K562 (cell line): ENCODE data around the gene VPS41. TPM values are rescaled to one million over a fixed set of nuclear protein-coding genes. Genes with fewer than 3 reads are reported as not detected.

Experiments
- ATAC-seq: fragments of 200-7000 bp; cut with Tn5 transposase; 3 replicates; pipeline ENCODE4 v1.9.1; 2020; ENCODE audit warnings: moderate library complexity
- BruUV-seq: library from RNA; stranded (reverse); fragments of 400-500 nt; replicated peaks from 2 replicates; lab custom pipeline; 2021; lab: Mats Ljungman, UMichigan
- CTCF ChIA-PET: fragments of 300-600 bp; formaldehyde crosslinking; extraction: SDS; loops from one replicate; lab custom pipeline; 2021; ENCODE audit warnings: low intra/inter-chr PET ratio; lab: Yijun Ruan, JAX
- POLR2A ChIA-PET: fragments of 300-600, 350-650 bp; sonication (Branson Sonifier 250); formaldehyde crosslinking; extraction: SDS; loops from one replicate; lab custom pipeline; 2021; ENCODE audit warnings: antibody characterized with exemption, inconsistent platforms; lab: Yijun Ruan, JAX
- DNase-seq, 4 experiments: peaks; one replicate each; pipeline versions ENCODE4 v3.0.0 to v3.0.0-alpha.2; 2011 to 2018; ENCODE audit warnings: low spot score in 3 of 4, mixed read lengths in 3 of 4; ENCODE audit errors: extremely low read depth in 1 of 4
- FAIRE-seq: peaks from 2 replicates; lab custom pipeline; 2011; peaks lifted over from hg19 to GRCh38; lab: Jason Lieb, UNC
- H2AFZ ChIP-seq: 2 replicates; pipeline ENCODE4 v1.6.0; 2011; ENCODE audit warnings: low read depth, low read length, control low read depth, inconsistent platforms
- H3K27ac ChIP-seq: fragments of 200-600 bp; 3 replicates; pipeline ENCODE4 v1.8.0; 2011; ENCODE audit warnings: low read depth, mild to moderate bottlenecking, control low read depth, inconsistent platforms, low read length, moderate library complexity, mixed read lengths; ENCODE audit errors: extremely low read depth
- H3K27me3 ChIP-seq, 2 experiments: fragments of 300-600 bp in 1 of 2; 2 replicates in 1 of 2; 3 replicates in 1 of 2; pipeline versions ENCODE4 v1.6.0 to v1.8.0; 2011; ENCODE audit warnings: inconsistent platforms in 2 of 2, low read length in 2 of 2, mild to moderate bottlenecking in 1 of 2, mixed read lengths in 1 of 2, moderate library complexity in 1 of 2; ENCODE audit not compliant: control insufficient read depth in 2 of 2, insufficient read depth in 2 of 2
- H3K36me3 ChIP-seq: fragments of 300-600 bp; 3 replicates; pipeline ENCODE4 v1.8.0; 2011; ENCODE audit warnings: mild to moderate bottlenecking, low read length, inconsistent platforms; ENCODE audit not compliant: control insufficient read depth, insufficient read depth
- H3K4me1 ChIP-seq, 2 experiments: fragments of 200-600 bp in 1 of 2; replicated peaks in 1 of 2; 2 replicates in 1 of 2; 3 replicates in 1 of 2; pipeline versions ENCODE4 v1.5.1 to v1.8.0; 2011; ENCODE audit warnings: inconsistent platforms in 2 of 2, low read length in 2 of 2, mild to moderate bottlenecking in 1 of 2, mixed read lengths in 1 of 2, moderate library complexity in 1 of 2; ENCODE audit not compliant: control insufficient read depth in 2 of 2, insufficient read depth in 2 of 2
- H3K4me2 ChIP-seq: 2 replicates; pipeline ENCODE4 v1.6.1; 2011; ENCODE audit warnings: low read length, control low read depth, inconsistent platforms, mixed read lengths; ENCODE audit not compliant: insufficient read depth
- H3K4me3 ChIP-seq: fragments of 200-600 bp; sonication (generic), shearing (Covaris generic); 2 replicates; pipeline ENCODE4 v1.5.1; 2016; ENCODE audit warnings: control low read depth, inconsistent platforms
- H3K79me2 ChIP-seq: fragments of 200-600 bp; 3 replicates; pipeline ENCODE4 v1.8.0; 2011; ENCODE audit warnings: low read length, inconsistent platforms; ENCODE audit not compliant: control insufficient read depth, insufficient read depth
- H3K9ac ChIP-seq, 2 experiments: 2 replicates each; pipeline versions ENCODE4 v1.6.0 to v1.6.1; 2011; ENCODE audit warnings: low read depth in 2 of 2, low read length in 2 of 2, control low read depth in 1 of 2, inconsistent platforms in 1 of 2, mild to moderate bottlenecking in 1 of 2, mixed read lengths in 1 of 2; ENCODE audit not compliant: insufficient read depth in 1 of 2
- H3K9me1 ChIP-seq: one replicate; pipeline ENCODE4 v1.6.0; 2011; ENCODE audit warnings: inconsistent platforms, mild to moderate bottlenecking, low read length, moderate library complexity; ENCODE audit not compliant: control insufficient read depth, insufficient read depth
- H3K9me3 ChIP-seq: replicated peaks from 2 replicates; pipeline ENCODE4 v1.5.1; 2011; ENCODE audit warnings: low read depth, low read length, inconsistent platforms; ENCODE audit not compliant: control insufficient read depth, insufficient read depth
- H4K20me1 ChIP-seq: replicated peaks from 2 replicates; pipeline ENCODE4 v1.6.1; 2011; ENCODE audit warnings: low read length, inconsistent platforms, mixed read lengths; ENCODE audit not compliant: control insufficient read depth, insufficient read depth
- AFF1 ChIP-seq, 2 experiments: fragments of 450-650 bp; IDR thresholded peaks; 2 replicates each; pipeline ENCODE4 v1.6.1; 2018; ENCODE audit warnings: mild to moderate bottlenecking in 2 of 2, low read depth in 1 of 2; ENCODE audit not compliant: partially characterized antibody in 2 of 2
- ATF7 ChIP-seq: fragments of 450-650 bp; IDR thresholded peaks from 2 replicates; pipeline ENCODE4 v1.7.1; 2014; ENCODE audit warnings: mild to moderate bottlenecking, moderate library complexity
- BRF2 ChIP-seq: IDR thresholded peaks from 3 replicates; pipeline ENCODE4 v1.6.1; 2011; ENCODE audit warnings: borderline replicate concordance, mild to moderate bottlenecking; ENCODE audit not compliant: insufficient read length, insufficient read depth
- DPF2 ChIP-seq: fragments of 450-650 bp; IDR thresholded peaks from 2 replicates; pipeline ENCODE4 v1.6.1; 2016
- PHF8 ChIP-seq: fragments of 200-600 bp; sonication (generic); IDR thresholded peaks from 2 replicates; pipeline ENCODE4 v1.6.1; 2012; ENCODE audit warnings: mixed run types, mild to moderate bottlenecking, inconsistent platforms, low read length, moderate library complexity, borderline replicate concordance
- POLR2A ChIP-seq: fragments of 450-650 bp; conservative IDR thresholded peaks from 2 replicates; pipeline ENCODE4 v1.6.1; 2016
- ZNF23 ChIP-seq: fragments of 250-450 bp; sonication (Bioruptor Pico); IDR thresholded peaks from 2 replicates; pipeline ENCODE4 v1.4.0; 2020; ENCODE audit warnings: mild to moderate bottlenecking
- ZNF444 ChIP-seq: fragments of 250-450 bp; sonication (Bioruptor Pico); IDR thresholded peaks from 2 replicates; pipeline ENCODE4 v1.4.0; 2020; ENCODE audit warnings: mild to moderate bottlenecking, moderate library complexity
- WGBS: fragments of 100-300 bp; shearing (Covaris generic); methylation state at CpG from one replicate; pipeline ENCODE4 v1.1.6; 2016; ENCODE audit warnings: low coverage, mixed read lengths; ENCODE audit not compliant: insufficient coverage; ENCODE audit errors: missing lambda C conversion rate; 5-methylcytosine and 5-hydroxymethylcytosine counted together
- in situ Hi-C: fragments of 300-500 bp; cut with MboI; formaldehyde crosslinking; loops from 4 replicates; pipeline ENCODE4 v1.15.0; 2018; ENCODE audit warnings: inconsistent platforms, mixed read lengths
- intact Hi-C: fragments of 100-400 bp; cut with micrococcal nuclease; formaldehyde crosslinking; loops from 2 replicates; pipeline ENCODE4 v1.14.2; 2022
- polyA plus RNA-seq, 8 experiments: library from polyadenylated mRNA; depleted of rRNA in 4 of 8; stranded (reverse) in 5 of 8; unstranded in 3 of 8; fragments of >200 nt; fragmentation: Nextera tagmentation in 2 of 8; fragmentation: Illumina TruSeq in 1 of 8; extraction: Ambion mirVana in 2 of 8; extraction: Trizol in 1 of 8; gene quantifications; 2 replicates each; pipeline versions ENCODE4 v1.2.1 to v1.2.3, GENCODE V29; 2011 to 2014; ENCODE audit warnings: inconsistent platforms in 1 of 8, missing spikeins in 1 of 8
- total RNA-seq, 7 experiments: library from RNA; depleted of rRNA in 6 of 7; stranded (reverse); fragments of >200 nt in 6 of 7; fragmentation: Illumina TruSeq in 2 of 7; extraction: Trizol in 2 of 7; gene quantifications; 2 replicates each; pipeline versions ENCODE4 v1.2.1 to v1.2.3, GENCODE V29; 2011 to 2021; ENCODE audit warnings: low replicate concordance in 1 of 7

Gene VPS41
- total and polyA plus RNA-seq, 9 of the 15 experiments (the other 6 are each of a cell fraction or from before 2014, with no cell fraction given) = 17.7 to 46.8 (median 32.1) TPM

GRCh38 chr7:38728145-38728544 lies 180.8 kb downstream of the VPS41 start (continued):
- TF ChIP-seq AFF1 (IDR thresholded peaks at IDR 0.05; ENCODE audit: low read depth in 1 of 2, partially characterized antibody in 2 of 2) = no peak

GRCh38 chr7:38727184-38727940 lies 181.6 kb downstream of the VPS41 start:
- Histone ChIP-seq H3K9me1 (no peaks in the 10 kb centered on the region), H3K27me3 (no peaks in the 10 kb centered on the region), H3K36me3 (no peaks in the 10 kb centered on the region; the same call in 1 of the 3 replicates), H3K4me3 (no peak overlapping the region), H3K27ac (no peak overlapping the region), H3K9me3 (no peaks in the 10 kb centered on the region), H3K4me2 (no peak overlapping the region), H3K4me1 (no peaks in the 10 kb centered on the region), H3K9ac (no peak overlapping the region), H4K20me1 (no peaks in the 10 kb centered on the region), H2AFZ (no peak overlapping the region), H3K79me2 (no peaks in the 10 kb centered on the region)
- intact Hi-C loops = no loop called here
- BruUV-seq = no TSS peak
- no peak for FAIRE-seq
- TF ChIP-seq ATF7 (no peak), PHF8 (no peak), BRF2 (no peak), ZNF444 (no peak), POLR2A (no peak), ZNF23 (CRISPR knock-in tag) (no peak), DPF2 (no peak)
- DNase-seq = no peak
- 74% methylated on average over 4 of the region's 4 CpGs for WGBS
- CTCF ChIA-PET = no interaction called here
- no peak for ATAC-seq
- POLR2A ChIA-PET = interaction anchor here (0.6 kb wide), 1 partner anchor 118 kb away, joined by 3 read pairs; no protein-coding TSS in a partner anchor
- in situ Hi-C loops = no loop called here
